ENCODE measurements around the gene TRIM66. TPM values are rescaled to one million over a fixed set of nuclear protein-coding genes. Genes with fewer than 3 reads are reported as not detected.

TRIM66 gene
- total RNA-seq, result 0.67 and 4.5 TPM in 2 replicates

GRCh38 chr11:8682303-8683114 lies at the start of gene TRIM66, which contains the start of gene RPL27A:
TSS of gene TRIM66 (minus strand) at chr11:8682665. CDS start at chr11:8672274, 10,391 bp downstream.
TSS of gene RPL27A (plus strand) at chr11:8682792. CDS start at chr11:8682814, 22 bp downstream.

GRCh38 chr11:8593935-8594909 lies 88.2 kb downstream of the TRIM66 start, which contains the start of gene STK33:
TSS of gene STK33 (minus strand) at chr11:8594228. CDS start at chr11:8474905, 119,323 bp downstream.

Other genes with a start within 250 kb of the TRIM66 start
- 0.20 and 1.3 TPM in 2 replicates for gene STK33, start 88.4 kb downstream of the TRIM66 start, total RNA-seq
- gene RPL27A, start 127 bp upstream of the TRIM66 start, total RNA-seq, result 831 and 988 TPM in 2 replicates
- gene AKIP1, start 228.5 kb upstream of the TRIM66 start, total RNA-seq, result 37.6 and 52.3 TPM in 2 replicates